ENCODE data around the gene QSOX1.

- TF ChIP-seq CTCF (conservative IDR thresholded peaks at IDR 0.05; ENCODE audit: low read depth, low read length): no peak
- TF ChIP-seq EZH2 (IDR thresholded peaks at IDR 0.05; ENCODE audit: borderline replicate concordance, low read depth, low read length, poor library complexity, severe bottlenecking): no peak
These were observed 12.5 kb downstream of the QSOX1 start for GRCh38 chr1:180167021-180167701.
